Measurements from ENCODE around the gene PHLPP2. TPM values are rescaled to one million over a fixed set of nuclear protein-coding genes. Genes with fewer than 3 reads are reported as not detected.

Gene PHLPP2
- total RNA-seq, 1 experiment from 2014 or later, result 13.1 TPM

DNA sequence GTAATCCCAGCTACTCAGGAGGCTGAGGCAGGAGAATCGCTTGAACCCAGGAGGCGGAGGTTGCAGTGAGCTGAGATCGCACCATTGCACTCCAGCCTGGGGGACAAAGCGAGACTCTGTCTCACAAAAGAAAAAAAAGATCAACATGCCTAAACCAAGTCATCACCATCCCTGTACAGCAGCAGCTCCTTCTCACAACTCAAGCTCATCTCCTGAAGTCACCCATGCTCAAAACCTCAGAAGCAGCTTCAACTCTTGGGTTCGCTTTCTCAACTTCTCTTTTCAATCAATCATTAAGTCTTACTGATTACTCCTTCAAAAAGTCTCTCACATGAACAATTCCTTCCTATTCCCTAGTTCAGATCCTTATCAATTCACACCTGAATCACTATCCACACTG, 31.3 kb downstream of the PHLPP2 start:
- in situ Hi-C loops (cut with HindIII; ENCODE audit: low pct_unique_long_range_greater_than_20kb, low sequenced_read_pairs), result no loop called here
- BruUV-seq (replicated peaks), result no TSS peak
- CTCF ChIA-PET, result no interaction called here

DNA sequence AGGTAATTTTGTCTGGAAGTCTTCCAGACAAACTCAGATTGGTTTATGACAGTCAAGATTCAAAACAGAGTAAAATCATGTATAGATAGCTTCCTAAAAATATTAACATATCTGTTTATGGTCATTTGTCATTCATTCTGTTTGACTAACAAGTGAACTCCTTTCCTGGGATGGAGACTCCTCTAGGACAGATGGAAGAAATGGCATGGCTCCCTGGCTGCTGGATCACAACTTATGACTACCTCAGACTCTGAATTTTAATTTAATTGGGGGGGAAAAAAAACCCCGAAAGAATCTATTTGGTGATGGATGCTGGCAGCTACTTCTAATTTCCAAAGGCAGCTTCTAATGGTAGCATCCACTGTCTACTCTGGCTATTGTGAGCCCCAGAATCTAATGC, 34.6 kb downstream of the PHLPP2 start:
- Histone ChIP-seq H3K4me3 (ENCODE audit: low read depth in 2 of 2, low read length in 2 of 2) (no peak overlapping the region), H3K9me3 (ENCODE audit: control insufficient read depth, insufficient read depth, low read depth, low read length) (no peaks in the 10 kb centered on the region), H3K27ac (ENCODE audit: low read length) (no peak overlapping the region), H3K4me1 (ENCODE audit: control insufficient read depth, insufficient read depth, low read length) (no peaks in the 10 kb centered on the region), H3K36me3 (ENCODE audit: control insufficient read depth, insufficient read depth, low read length) (peaks cover 2% of the 10 kb centered on the region; the same call in 1 of the 2 replicates), H3K27me3 (ENCODE audit: control insufficient read depth, insufficient read depth, low read length) (no peaks in the 10 kb centered on the region)
- CTCF ChIA-PET, result interaction anchor here (0.6 kb wide), 1 partner anchor 404 kb away, joined by 3 read pairs; the partner anchor contains the start of genes DHX38 and TXNL4B
- ATAC-seq, result no peak
- in situ Hi-C loops (cut with HindIII; ENCODE audit: low pct_unique_long_range_greater_than_20kb, low sequenced_read_pairs) (no loop called here), intact Hi-C loops (cut with micrococcal nuclease; ENCODE audit: unreplicated experiment) (no loop called here)
- no TSS peak for BruUV-seq (replicated peaks)
- POLR2A ChIA-PET, result no interaction called here
- TF ChIP-seq REST (IDR thresholded peaks at IDR 0.05; ENCODE audit: insufficient read depth in 1 of 2, low read depth in 2 of 2, low read length in 1 of 2) (no peak), CTCF (IDR thresholded peaks at IDR 0.05) (no peak), POLR2AphosphoS5 (IDR thresholded peaks at IDR 0.05; ENCODE audit: low read depth, low read length) (no peak), SIN3A (IDR thresholded peaks at IDR 0.05; ENCODE audit: borderline replicate concordance, insufficient read depth, low read depth, low read length) (no peak), TCF7L2 (IDR thresholded peaks at IDR 0.05; ENCODE audit: low read depth, low read length) (no peak)
- no peak for DNase-seq (ENCODE audit: low read depth, low spot score)

More for the DNA sequence above, 31.3 kb downstream of the PHLPP2 start:
- DNase-seq (ENCODE audit: low read depth, low spot score) (no peak), ATAC-seq (no peak)
- no peaks in the 10 kb centered on the region for H3K9me3 ChIP-seq (ENCODE audit: control insufficient read depth, insufficient read depth, low read depth, low read length)
- no peaks in the 10 kb centered on the region; the same call in 1 of the 2 replicates for H3K36me3 ChIP-seq (ENCODE audit: control insufficient read depth, insufficient read depth, low read length)
- no peak overlapping the region for H3K27ac ChIP-seq (ENCODE audit: low read length)
- no peaks in the 10 kb centered on the region for H3K4me1 ChIP-seq (ENCODE audit: control insufficient read depth, insufficient read depth, low read length)
- intact Hi-C loops (cut with micrococcal nuclease; ENCODE audit: unreplicated experiment), result no loop called here
- no peaks in the 10 kb centered on the region for H3K27me3 ChIP-seq (ENCODE audit: control insufficient read depth, insufficient read depth, low read length)
- no peak overlapping the region for H3K4me3 ChIP-seq (ENCODE audit: low read depth in 2 of 2, low read length in 2 of 2)
- POLR2A ChIA-PET, result no interaction called here
- no peak for TF ChIP-seq TCF7L2 (IDR thresholded peaks at IDR 0.05; ENCODE audit: low read depth, low read length)
- TF ChIP-seq POLR2AphosphoS5 (IDR thresholded peaks at IDR 0.05; ENCODE audit: low read depth, low read length), result no peak
- no peak for TF ChIP-seq CTCF (IDR thresholded peaks at IDR 0.05)
- no peak for TF ChIP-seq REST (IDR thresholded peaks at IDR 0.05; ENCODE audit: insufficient read depth in 1 of 2, low read depth in 2 of 2, low read length in 1 of 2)
- no peak for TF ChIP-seq SIN3A (IDR thresholded peaks at IDR 0.05; ENCODE audit: borderline replicate concordance, insufficient read depth, low read depth, low read length)

Data from Panc1 (cell line).